MM.1S (cell line): Measurements from ENCODE around the gene SPDEF.

ENCODE experiments used
- DNase-seq: peaks from one replicate; pipeline ENCODE4 v3.0.0-alpha.2; 2015
- H2AFZ ChIP-seq: fragments of 300-600 bp; sonication (generic); 2 replicates; pipeline ENCODE4 v1.6.0; 2016; ENCODE audit warnings: antibody characterized with exemption, low read length
- H3F3A ChIP-seq: fragments of 300-600 bp; sonication (generic); 2 replicates; pipeline ENCODE4 v1.6.1; 2016; ENCODE audit warnings: mild to moderate bottlenecking, antibody characterized with exemption, low read length, moderate library complexity, mixed read lengths; ENCODE audit not compliant: insufficient read depth
- H3K27ac ChIP-seq: fragments of 300-600 bp; sonication (generic); 2 replicates; pipeline ENCODE4 v1.5.1; 2016; ENCODE audit warnings: mild to moderate bottlenecking, low read length
- H3K27me3 ChIP-seq: fragments of 300-600 bp; sonication (generic); replicated peaks from 2 replicates; pipeline ENCODE4 v1.6.0; 2016; ENCODE audit warnings: low read length; ENCODE audit not compliant: insufficient read depth
- H3K36me3 ChIP-seq: fragments of 300-600 bp; sonication (generic); replicated peaks from 2 replicates; pipeline ENCODE4 v1.6.1; 2016; ENCODE audit warnings: mild to moderate bottlenecking, low read length, mixed read lengths; ENCODE audit not compliant: insufficient read depth
- H3K4me1 ChIP-seq: fragments of 300-600 bp; sonication (generic); 2 replicates; pipeline ENCODE4 v1.6.1; 2016; ENCODE audit warnings: low read length, mixed read lengths
- H3K4me2 ChIP-seq: fragments of 300-600 bp; sonication (generic); 2 replicates; pipeline ENCODE4 v1.6.0; 2016; ENCODE audit warnings: low read depth, low read length
- H3K4me3 ChIP-seq: fragments of 300-600 bp; sonication (generic); 2 replicates; pipeline ENCODE4 v1.5.1; 2016; ENCODE audit warnings: low read length, mixed read lengths
- H3K79me2 ChIP-seq: fragments of 300-600 bp; sonication (generic); 2 replicates; pipeline ENCODE4 v1.6.1; 2016; ENCODE audit warnings: mixed run types, low read length, mixed read lengths
- H3K9ac ChIP-seq: fragments of 300-600 bp; sonication (generic); 2 replicates; pipeline ENCODE4 v1.6.1; 2016; ENCODE audit warnings: low read length, mixed read lengths
- H3K9me2 ChIP-seq: fragments of 300-600 bp; sonication (generic); replicated peaks from 2 replicates; pipeline ENCODE4 v1.6.1; 2016; ENCODE audit warnings: mild to moderate bottlenecking, low read length, mixed read lengths; ENCODE audit not compliant: insufficient read depth
- H3K9me3 ChIP-seq: fragments of 300-600 bp; sonication (generic); replicated peaks from 2 replicates; pipeline ENCODE4 v1.6.1; 2016; ENCODE audit warnings: mild to moderate bottlenecking, low read length, mixed read lengths; ENCODE audit not compliant: insufficient read depth
- H4K20me1 ChIP-seq: fragments of 300-600 bp; sonication (generic); 2 replicates; pipeline ENCODE4 v1.6.1; 2016; ENCODE audit warnings: mild to moderate bottlenecking, low read length, moderate library complexity, mixed read lengths; ENCODE audit not compliant: insufficient read depth
- EZH2 ChIP-seq: fragments of 300-600 bp; sonication (generic); optimal IDR thresholded peaks from 2 replicates; pipeline ENCODE3; 2017; ENCODE audit warnings: low read depth, mild to moderate bottlenecking, antibody characterized with exemption, low read length, mixed read lengths
- EZH2phosphoT487 ChIP-seq: fragments of 300-600 bp; sonication (generic); IDR thresholded peaks from 2 replicates; pipeline ENCODE4 v1.6.1; 2018; ENCODE audit warnings: antibody characterized with exemption, low read length
- TF ChIP-seq, protein P1 (sequence below): fragments of 300-600 bp; sonication (generic); IDR thresholded peaks from 2 replicates; pipeline ENCODE4 v1.5.1; 2016; ENCODE audit warnings: antibody characterized with exemption, low read length, mixed read lengths

Gene SPDEF

GRCh38 chr6:34560366-34561226 lies 4.5 kb upstream of the SPDEF start:
- H3F3A ChIP-seq: no peaks in the 10 kb centered on the region
- no peak overlapping the region for H3K4me3 ChIP-seq
- no peak overlapping the region for H3K27ac ChIP-seq
- TF ChIP-seq EZH2phosphoT487 (no peak), EZH2 (no peak)
- TF ChIP-seq, protein P1, sequence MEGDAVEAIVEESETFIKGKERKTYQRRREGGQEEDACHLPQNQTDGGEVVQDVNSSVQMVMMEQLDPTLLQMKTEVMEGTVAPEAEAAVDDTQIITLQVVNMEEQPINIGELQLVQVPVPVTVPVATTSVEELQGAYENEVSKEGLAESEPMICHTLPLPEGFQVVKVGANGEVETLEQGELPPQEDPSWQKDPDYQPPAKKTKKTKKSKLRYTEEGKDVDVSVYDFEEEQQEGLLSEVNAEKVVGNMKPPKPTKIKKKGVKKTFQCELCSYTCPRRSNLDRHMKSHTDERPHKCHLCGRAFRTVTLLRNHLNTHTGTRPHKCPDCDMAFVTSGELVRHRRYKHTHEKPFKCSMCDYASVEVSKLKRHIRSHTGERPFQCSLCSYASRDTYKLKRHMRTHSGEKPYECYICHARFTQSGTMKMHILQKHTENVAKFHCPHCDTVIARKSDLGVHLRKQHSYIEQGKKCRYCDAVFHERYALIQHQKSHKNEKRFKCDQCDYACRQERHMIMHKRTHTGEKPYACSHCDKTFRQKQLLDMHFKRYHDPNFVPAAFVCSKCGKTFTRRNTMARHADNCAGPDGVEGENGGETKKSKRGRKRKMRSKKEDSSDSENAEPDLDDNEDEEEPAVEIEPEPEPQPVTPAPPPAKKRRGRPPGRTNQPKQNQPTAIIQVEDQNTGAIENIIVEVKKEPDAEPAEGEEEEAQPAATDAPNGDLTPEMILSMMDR: no peak
- no peaks in the 10 kb centered on the region for H4K20me1 ChIP-seq
- H3K79me2 ChIP-seq: no peaks in the 10 kb centered on the region
- DNase-seq: no peak
- no peaks in the 10 kb centered on the region for H3K4me1 ChIP-seq
- no peak overlapping the region for H3K9ac ChIP-seq
- no peak overlapping the region for H3K4me2 ChIP-seq
- H3K9me3 ChIP-seq: no peaks in the 10 kb centered on the region
- no peaks in the 10 kb centered on the region for H3K27me3 ChIP-seq
- H2AFZ ChIP-seq: no peak overlapping the region
- H3K36me3 ChIP-seq: no peaks in the 10 kb centered on the region
- no peaks in the 10 kb centered on the region for H3K9me2 ChIP-seq

GRCh38 chr6:34559651-34560365 lies 3.7 kb upstream of the SPDEF start:
- H3K4me2 ChIP-seq: no peak overlapping the region
- no peaks in the 10 kb centered on the region for H4K20me1 ChIP-seq
- H3K9me2 ChIP-seq: no peaks in the 10 kb centered on the region
- no peaks in the 10 kb centered on the region for H3K79me2 ChIP-seq
- no peak overlapping the region for H3K4me3 ChIP-seq
- no peaks in the 10 kb centered on the region for H3K36me3 ChIP-seq
- TF ChIP-seq EZH2phosphoT487: no peak
- TF ChIP-seq, protein P1: no peak
- TF ChIP-seq EZH2: no peak
- H3K4me1 ChIP-seq: no peaks in the 10 kb centered on the region
- H3K9me3 ChIP-seq: no peaks in the 10 kb centered on the region
- no peaks in the 10 kb centered on the region for H3K27me3 ChIP-seq
- H3K9ac ChIP-seq: no peak overlapping the region
- H3K27ac ChIP-seq: no peak overlapping the region
- H3F3A ChIP-seq: no peaks in the 10 kb centered on the region
- no peak overlapping the region for H2AFZ ChIP-seq
- no peak for DNase-seq

GRCh38 chr6:34558172-34558714 lies 2.1 kb upstream of the SPDEF start:
- Histone ChIP-seq H3K4me1 (no peaks in the 10 kb centered on the region), H3K79me2 (no peaks in the 10 kb centered on the region), H3K4me3 (no peak overlapping the region), H3K4me2 (no peak overlapping the region), H3K27me3 (0 out of 2 replicates have a peak, but pooled peaks cover 5% of the 10 kb centered on the region), H3K9me3 (no peaks in the 10 kb centered on the region), H3K9ac (no peak overlapping the region), H3K27ac (no peak overlapping the region), H2AFZ (no peak overlapping the region), H4K20me1 (no peaks in the 10 kb centered on the region), H3K36me3 (no peaks in the 10 kb centered on the region), H3F3A (no peaks in the 10 kb centered on the region), H3K9me2 (no peaks in the 10 kb centered on the region)
- TF ChIP-seq EZH2 (no peak), EZH2phosphoT487 (no peak)
- TF ChIP-seq, protein P1: no peak
- no peak for DNase-seq
